ENCODE results near the gene PRKAG3.

The PRKAG3 gene

DNA sequence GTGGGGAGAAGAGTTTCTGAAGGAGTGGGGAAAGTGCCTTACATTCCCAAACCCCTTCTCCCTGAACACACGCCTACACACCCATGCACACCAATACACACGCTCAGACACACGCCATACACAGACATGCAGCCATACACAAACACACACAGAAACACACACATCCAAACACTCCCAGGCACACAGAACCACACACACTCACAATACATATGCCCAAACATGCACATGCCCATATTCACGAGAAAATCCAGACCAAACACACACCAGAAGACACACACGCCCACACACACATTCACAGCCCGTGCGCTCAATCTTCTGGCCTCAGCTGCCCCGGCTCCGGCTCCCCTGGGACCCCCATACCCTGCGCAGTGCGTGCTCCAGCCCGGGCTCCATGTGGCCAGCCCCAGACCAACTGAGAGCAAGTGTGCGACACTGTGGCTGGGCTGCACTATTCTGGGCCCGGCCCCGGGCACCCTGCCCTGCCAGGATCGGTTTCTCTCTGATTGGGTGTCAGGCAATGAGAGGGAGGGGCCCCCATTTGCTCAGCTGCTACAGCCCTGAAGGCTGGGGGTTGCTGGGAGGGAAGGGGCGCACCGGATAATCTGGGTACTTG lies at the start of gene PRKAG3:
Gene PRKAG3 (minus strand): TSS at position 426 of the 613 bp plus-strand sequence.
- DNase-seq (ENCODE audit: low spot score), result no peak

DNA sequence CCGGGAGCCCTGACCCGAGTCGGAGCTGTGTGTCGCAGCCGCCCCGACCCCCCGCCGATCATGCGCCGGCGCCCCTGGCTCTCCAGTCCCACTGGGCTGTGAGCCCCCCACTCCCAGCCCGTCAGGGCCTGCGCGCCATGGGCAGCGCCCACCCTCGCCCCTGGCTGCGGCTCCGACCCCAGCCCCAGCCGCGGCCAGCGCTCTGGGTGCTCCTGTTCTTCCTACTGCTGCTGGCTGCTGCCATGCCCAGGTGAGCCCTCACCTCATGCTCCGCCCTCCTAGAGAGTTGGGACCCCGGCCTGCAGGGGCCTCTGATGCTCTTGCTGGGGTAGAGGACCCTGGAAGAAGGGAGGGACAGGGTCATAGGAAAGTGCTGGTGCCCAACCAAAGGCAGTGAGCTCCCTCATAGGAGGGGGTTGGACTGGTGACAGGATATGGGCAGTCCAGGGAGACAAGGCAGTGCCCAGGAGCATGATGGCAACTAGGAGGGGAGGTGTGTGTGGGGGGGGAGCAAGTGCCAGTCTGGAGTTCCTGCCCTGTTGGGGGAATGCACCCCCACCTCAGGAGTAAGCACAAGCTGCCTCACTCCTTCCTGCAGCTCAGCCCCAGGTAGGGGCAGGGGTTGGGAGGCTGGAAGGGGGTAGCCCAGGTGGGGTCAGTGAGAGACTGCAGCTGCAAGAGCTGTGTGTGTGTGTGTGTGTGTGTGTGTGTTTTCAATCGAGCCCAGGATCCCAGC lies 49.4 kb upstream of the PRKAG3 start:
- no peak for DNase-seq (ENCODE audit: low spot score)

DNA sequence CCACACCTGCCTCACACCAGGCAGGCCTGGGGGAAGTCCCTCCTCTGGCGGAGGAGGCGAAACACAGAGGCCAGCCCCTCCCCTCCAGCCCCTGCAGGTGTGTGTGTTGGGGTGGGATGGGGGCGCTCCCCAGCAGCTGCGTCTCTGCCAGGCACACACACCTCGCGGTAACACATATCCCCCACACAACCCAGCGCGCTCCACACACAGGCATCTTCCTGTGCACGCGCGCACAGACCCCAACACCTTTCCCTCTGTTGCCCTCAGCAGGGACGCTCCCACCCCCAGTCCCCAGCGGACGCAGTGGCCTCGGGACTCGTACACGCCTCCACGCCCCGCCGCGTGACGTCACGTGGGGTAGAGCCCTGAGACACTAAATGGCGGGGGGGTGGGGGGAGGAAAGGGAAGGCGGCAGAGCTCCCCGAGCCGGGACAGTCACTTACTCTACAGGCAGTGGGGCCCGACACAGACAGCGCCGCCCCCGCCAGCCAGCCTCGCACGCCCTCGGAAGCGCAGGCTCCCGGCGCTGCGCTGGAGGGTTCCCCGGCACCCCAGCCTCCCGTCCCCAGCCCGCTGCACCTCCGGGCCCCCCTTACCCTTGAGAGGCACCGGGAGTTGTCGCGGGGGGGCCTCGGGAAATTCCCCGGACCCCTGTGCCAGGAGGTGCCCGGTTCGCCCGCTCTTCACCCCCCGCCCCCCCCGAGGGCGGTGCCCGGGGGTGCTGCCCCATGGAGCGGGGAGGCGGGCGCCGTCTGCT lies 48.7 kb upstream of the PRKAG3 start, which contains the start of gene WNT10A:
Gene WNT10A (plus strand): TSS at position 751 of the 757 bp plus-strand sequence. CDS start 144 bp downstream, outside the sequence.
- DNase-seq (ENCODE audit: low spot score), result peak; percentile 68

DNA sequence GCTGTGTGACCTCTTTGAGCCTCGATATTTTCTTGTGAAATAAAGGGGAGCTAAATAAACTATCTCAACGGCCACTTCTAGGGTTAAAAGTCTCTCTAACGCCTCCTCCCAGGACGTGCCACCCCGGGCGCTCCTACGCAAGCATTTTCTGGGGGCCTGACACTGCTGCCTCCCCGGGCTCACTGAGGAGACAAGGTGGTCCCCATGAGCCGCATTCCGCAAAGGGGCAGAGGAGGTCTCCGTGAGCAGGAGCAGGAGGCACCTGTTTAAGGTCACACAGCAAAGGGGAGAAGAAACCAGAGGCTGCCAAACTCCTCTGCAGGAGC lies 48.1 kb upstream of the PRKAG3 start:
- DNase-seq (ENCODE audit: low spot score), result no peak

DNA sequence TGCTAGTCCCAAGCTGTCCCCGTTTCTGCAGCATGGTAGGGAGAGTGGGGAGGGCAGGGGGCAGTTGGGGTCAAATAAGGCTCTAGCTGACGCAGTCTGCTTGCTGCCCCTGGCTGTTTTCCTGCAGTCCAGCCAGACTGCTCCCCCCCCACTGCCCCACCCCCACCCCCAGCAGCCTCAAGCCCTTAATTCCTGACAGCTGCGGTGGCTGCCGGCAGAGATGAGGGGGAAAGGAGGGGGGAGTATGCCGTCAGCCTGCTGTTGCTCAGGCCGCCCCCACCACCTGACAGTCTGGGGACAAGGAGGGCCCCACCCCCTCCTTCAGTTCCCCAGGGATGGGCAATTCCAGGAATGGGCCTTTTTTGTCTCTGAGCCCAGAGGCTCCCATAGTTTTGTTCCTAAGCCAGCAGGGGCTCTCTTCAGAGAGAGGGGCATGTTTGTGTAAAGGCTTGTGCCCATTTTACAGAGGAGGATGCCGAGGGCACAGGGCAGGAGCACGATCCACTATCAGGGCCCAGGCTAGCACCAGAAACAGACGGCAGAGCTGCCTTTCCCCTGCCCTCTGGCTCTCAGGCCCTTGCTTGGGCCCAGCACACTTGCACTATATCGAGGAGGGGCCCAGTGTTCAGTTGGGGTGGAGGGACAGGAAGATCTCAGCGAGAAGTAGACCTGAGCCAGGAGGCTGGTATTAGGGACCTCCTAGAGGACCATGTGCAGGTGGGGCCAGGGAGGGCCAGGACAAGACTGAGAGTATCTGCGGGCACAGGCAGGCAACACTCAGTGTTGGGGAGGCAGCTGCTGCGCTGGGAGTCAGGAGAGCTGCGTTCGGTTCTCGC lies 47.5 kb upstream of the PRKAG3 start:
- DNase-seq (ENCODE audit: low spot score), result no peak

DNA sequence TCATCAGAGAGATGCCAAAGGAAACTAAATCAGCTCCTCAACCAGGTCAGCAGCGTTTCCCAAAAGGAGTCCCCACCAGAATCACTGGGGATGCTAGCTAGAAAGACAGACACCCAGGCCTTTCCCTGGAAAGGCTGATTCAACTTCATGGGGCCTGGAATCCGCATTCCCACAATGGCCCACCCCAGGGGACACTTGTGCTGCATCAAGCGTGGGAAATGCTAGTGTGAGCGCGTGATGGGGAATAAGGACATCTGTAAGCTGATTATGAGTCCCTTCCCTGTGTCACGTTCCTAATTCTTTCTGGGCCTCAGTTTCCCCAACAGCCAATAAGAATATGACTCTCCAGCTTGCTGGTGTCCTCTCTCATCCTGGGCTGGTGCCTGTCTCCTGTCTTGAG lies 46.9 kb upstream of the PRKAG3 start:
- DNase-seq (ENCODE audit: low spot score), result no peak

DNA sequence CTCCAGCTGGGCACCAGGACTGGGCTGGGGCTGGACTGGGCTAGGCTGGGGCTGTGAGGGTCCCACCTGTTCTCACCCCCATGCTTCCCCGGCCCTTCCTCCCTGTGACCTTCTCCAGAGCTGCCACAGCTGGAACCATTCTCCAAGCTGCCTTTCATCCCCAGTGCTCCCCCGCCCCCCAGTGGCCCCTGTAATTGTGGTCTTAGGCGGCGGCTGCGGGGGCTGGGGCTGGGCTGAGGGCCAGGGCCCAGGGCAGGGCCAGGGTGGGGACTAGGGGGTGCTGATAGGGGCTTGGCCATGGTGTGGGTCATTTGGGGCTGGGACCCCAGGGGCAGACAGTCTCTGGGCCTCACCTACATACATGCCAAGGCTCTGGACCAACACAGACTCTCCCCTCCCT lies 46.3 kb upstream of the PRKAG3 start:
- DNase-seq (ENCODE audit: low spot score), result no peak

DNA sequence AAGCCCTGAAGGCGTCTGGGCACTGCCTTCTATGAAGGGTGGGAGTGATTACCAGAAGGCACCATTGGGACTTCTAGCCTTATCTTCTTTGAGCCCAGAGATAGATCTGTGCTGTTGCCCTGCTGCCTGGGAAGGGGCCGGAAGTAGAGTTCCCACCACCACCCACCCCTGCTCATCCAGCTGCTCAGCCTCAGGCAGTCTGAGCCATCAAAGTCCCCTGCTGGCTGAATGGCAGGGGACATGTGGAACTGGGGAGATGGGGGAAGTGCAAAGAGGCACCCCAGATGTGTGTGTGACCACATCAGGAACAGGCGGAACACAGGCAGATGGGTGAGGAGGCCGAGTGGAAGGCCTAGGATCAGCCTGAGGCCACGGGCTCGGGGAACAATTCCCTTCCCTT lies 45.7 kb upstream of the PRKAG3 start:
- no peak for DNase-seq (ENCODE audit: low spot score)

DNA sequence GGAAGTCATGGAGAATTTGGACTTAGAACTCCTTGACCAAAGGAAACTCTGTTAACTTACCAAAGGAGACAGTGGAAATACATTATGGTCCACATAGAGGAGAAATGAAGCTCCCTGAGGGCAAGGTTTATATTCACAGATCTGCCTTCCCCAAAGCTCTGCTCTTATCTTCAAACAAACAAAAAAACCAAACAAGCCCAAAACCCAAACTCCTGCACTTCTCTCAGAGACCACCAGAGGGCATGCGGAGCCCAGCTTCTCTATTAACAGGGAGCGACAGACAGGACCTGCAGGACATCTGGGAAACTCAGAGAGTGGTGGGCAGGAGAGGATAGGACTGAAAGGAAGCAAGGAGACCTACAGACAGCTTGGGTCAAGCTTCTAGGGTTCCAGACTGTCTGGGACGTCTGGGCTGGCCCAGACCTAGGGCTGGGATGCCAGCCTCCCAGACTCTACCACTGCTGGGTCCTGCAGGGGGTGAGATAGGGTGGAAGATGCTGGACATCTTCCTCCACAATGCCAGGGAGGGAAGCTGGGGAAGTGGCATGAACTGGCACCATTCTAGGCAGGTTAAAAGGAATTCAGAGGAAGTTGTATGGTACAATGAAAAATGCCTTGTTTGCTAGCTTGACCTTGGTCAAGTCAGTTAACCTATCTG lies 45.1 kb upstream of the PRKAG3 start:
- DNase-seq (ENCODE audit: low spot score), result peak; percentile 75

DNA sequence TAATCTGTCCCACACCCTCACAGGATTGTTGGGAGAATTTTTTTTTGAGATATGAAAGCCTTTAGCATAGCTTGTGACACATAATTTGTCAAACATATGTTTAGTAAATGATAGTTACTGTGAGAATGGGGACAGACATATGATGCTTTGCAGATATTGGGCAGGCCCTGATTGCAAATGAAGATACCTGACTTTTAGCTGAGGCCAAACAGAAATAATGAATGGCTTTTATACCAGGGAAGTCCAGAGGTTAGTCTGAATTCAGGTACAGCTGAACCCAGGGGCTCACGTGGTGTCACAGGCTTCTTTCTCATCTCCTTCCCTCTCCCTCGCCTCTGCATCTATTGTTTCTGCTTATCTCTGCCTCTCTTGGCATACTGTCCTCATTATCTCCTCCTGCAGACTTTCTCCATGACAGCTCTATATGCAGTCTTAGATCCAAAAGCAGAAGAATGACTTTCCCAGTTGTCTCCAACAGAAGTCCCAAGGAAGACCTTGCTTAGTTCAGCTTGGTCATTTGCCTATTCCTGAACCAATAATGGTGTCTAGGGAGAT lies 44.2 kb upstream of the PRKAG3 start:
- no peak for DNase-seq (ENCODE audit: low spot score)

DNA sequence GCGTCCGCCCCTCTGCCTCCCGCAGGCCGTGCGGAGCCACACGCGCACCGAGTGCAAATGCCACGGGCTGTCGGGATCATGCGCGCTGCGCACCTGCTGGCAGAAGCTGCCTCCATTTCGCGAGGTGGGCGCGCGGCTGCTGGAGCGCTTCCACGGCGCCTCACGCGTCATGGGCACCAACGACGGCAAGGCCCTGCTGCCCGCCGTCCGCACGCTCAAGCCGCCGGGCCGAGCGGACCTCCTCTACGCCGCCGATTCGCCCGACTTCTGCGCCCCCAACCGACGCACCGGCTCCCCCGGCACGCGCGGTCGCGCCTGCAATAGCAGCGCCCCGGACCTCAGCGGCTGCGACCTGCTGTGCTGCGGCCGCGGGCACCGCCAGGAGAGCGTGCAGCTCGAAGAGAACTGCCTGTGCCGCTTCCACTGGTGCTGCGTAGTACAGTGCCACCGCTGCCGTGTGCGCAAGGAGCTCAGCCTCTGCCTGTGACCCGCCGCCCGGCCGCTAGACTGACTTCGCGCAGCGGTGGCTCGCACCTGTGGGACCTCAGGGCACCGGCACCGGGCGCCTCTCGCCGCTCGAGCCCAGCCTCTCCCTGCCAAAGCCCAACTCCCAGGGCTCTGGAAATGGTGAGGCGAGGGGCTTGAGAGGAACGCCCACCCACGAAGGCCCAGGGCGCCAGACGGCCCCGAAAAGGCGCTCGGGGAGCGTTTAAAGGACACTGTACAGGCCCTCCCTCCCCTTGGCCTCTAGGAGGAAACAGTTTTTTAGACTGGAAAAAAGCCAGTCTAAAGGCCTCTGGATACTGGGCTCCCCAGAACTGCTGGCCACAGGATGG lies 42.0 kb upstream of the PRKAG3 start:
- no peak for DNase-seq (ENCODE audit: low spot score)

DNA sequence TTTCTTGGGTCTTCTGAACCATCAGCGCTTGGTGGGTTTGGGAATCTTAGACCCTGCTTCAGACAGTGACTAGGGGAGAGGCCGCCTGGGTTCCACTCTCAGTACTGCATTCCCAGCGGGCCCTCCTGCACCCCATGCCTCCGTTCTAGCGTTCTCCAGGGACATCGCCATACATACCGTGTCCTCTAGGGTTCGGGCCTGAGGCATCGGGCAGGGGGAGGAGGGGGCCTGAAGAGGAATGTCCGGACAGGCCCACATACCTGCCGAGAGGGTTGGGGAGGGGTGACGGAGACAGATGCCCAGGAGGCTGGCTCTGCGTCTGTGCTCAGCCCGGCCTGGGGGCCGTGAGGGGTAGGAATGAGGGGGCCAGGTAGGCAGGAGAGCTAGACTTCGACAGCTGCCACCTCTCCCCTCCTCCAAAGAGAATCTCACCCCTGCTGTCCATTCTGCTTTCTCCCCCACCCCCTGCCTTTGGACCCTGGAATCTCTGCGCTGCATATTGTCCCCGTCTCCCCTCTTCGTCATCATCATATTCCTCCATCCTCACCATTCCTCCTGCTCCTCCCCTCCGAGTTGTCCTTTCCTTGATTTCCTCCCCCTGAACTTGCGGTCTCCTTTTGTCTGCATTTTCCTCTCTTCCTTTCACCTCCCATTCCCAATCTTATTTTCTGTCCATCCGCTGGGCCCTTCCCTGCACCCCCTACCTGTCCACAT lies 41.2 kb upstream of the PRKAG3 start:
- DNase-seq (ENCODE audit: low spot score), result no peak

DNA sequence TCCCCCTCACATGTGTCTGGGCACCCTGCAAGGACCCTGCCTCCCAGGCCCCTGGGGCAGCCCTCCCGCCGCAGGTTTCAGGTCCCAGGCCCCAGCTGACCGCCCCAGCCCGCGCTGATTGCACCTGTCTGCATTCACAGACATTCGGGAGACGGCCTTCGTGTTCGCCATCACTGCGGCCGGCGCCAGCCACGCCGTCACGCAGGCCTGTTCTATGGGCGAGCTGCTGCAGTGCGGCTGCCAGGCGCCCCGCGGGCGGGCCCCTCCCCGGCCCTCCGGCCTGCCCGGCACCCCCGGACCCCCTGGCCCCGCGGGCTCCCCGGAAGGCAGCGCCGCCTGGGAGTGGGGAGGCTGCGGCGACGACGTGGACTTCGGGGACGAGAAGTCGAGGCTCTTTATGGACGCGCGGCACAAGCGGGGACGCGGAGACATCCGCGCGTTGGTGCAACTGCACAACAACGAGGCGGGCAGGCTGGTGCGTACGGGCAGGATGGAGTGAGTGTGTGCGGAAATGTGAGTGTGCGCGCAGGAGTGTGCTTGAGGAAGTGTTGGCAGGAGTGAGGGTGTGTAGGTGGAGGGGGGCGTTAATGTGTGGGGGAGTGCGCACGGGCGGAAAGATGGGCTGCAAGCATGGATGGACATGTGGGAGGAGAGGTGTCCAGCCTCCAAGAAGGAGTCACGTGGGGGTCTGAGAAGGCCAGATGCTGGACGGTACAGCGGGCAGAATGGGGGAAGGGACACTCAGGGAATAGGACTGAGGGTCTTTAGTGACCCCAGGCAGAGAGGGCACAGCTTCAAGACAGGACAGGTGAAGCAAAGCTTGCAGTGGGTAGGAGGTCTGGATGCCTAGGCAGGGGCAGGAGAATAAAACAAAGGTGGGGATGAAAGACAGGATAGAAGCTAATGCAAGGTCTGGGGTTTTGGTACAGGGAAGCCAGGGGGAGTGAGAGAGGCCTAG lies 40.0 kb upstream of the PRKAG3 start:
- no peak for DNase-seq (ENCODE audit: low spot score)

DNA sequence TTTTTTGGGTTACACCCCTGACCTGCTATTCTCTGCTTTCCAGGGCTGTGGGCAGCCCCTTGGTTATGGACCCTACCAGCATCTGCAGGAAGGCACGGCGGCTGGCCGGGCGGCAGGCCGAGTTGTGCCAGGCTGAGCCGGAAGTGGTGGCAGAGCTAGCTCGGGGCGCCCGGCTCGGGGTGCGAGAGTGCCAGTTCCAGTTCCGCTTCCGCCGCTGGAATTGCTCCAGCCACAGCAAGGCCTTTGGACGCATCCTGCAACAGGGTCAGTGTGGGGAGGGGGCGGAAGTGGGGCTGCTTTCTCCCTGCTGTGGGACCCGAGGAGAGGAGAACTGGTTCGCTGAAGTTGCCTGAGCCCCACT lies 39.4 kb upstream of the PRKAG3 start:
- no peak for DNase-seq (ENCODE audit: low spot score)

DNA sequence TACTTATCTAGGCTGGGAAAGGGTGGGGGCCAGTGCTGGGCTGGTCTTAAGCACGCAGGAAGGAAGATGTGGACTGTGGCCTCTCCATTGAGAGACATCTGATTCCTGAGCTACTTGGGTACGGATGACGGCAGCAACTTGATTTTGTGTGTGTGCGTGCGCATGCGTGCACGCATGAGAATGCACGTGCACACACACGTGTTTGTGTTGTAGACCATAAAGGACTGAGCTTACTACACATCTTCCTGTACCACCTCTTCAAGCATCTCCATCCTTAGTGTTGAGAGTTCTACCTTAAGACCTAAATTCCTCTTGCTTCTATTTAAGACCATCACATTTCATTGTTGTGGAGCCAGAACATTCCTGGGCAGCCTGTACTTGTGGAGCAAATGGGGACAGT lies 37.5 kb upstream of the PRKAG3 start:
- no peak for DNase-seq (ENCODE audit: low spot score)

DNA sequence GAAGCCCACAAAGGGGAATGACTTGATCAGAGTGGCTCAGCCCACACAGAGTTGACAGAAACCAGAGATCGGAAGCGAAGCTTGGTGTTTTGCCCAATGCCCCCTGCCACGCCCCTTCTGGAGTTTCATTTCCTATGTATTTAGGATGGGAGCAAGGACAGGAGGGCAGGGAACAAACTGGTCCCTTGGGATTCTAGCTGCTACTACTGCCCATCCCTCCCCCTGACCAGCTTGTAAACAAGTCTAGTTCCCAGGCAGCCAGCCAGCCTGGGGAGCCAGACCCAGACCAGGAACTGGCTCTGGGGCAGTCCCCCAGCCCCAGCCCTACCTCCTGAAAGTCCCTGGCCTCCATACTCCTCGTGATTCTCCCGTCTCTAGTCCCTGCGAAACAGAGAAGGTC lies 36.3 kb upstream of the PRKAG3 start:
- no peak for DNase-seq (ENCODE audit: low spot score)

DNA sequence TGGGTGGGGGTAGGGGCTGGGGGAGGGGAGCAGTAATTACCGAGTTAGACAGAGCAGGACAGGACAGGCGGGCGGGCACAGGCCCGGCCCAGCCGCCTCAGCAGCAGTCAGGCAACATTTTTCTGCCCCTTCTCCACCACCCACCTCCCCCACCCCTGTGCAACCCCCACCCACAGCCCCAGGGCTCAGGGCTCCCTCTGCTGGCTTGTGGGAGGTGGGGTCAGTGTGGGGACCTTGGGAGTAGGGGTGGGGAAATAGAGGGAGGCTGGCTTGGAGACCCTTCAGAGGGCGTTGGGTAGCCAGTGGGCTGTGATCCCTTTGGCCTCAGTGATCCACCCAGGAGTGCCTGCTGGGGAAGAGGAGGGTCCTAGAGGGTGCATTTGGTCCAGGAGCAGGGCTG lies 34.4 kb upstream of the PRKAG3 start:
- DNase-seq (ENCODE audit: low spot score), result no peak

DNA sequence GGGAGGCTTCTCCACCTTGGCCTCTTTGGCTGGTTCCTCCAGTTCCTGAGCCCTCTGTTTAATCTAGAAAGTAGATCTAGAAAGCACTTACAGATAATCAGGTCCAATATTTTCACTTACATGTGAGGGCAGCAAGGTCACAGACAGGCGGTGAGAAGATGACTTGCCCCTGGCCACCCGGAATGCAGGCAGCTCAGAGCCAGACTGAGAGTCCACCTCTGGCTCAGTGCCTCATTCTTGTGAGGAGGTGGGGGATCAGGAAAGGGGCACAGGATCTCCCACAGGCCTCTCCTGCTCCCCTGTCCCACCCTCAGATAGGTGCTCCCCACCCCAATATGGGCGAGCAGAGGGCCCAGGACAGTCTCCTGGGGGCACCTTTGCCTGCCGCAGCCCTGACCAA lies 33.8 kb upstream of the PRKAG3 start:
- no peak for DNase-seq (ENCODE audit: low spot score)

DNA sequence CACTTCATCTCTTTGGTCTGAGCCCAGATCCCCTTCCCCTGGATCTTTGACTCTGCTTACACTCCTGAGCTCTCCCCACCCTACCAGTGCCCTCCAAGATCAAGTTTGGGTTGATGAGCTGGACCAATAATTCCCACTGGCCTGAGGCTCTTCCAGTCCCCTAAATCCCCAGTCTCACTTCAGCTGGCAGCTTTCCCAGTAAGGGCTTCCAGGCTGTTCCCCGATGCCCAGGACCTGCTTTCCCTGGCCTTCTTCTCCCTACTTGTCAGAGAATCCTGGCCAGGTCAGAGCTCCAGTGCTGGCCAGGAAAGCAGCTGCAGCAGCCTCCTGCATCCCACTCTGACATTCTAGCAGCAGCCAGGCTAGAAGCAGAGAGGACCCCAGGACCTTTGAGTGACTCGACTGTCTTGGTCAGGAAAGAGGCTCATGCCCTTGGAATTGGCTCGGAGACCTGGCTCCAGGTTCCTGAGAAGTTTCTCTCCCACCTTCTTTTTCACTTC lies 31.5 kb upstream of the PRKAG3 start:
- DNase-seq (ENCODE audit: low spot score), result no peak
